Esophagus muscularis mucosa (tissue), 3 donors: ENCODE data around the gene PDK2.

Experiments
- POLR2A ChIP-seq: fragments of 450-650 bp; IDR thresholded peaks from one replicate; pipeline ENCODE4 v1.6.1; 2017; ENCODE audit warnings: antibody characterized with exemption, moderate library complexity, mild to moderate bottlenecking, low read depth
- TF ChIP-seq, protein P1 (sequence below), 3 experiments: fragments of 200-600 bp in 2 of 3; fragments of 450-650 bp in 1 of 3; sonication (generic) in 2 of 3; IDR thresholded peaks; one replicate each; pipeline ENCODE4 v1.5.1; 2017 to 2019; ENCODE audit warnings: antibody characterized with exemption in 3 of 3, mild to moderate bottlenecking in 2 of 3, moderate library complexity in 1 of 3

DNA sequence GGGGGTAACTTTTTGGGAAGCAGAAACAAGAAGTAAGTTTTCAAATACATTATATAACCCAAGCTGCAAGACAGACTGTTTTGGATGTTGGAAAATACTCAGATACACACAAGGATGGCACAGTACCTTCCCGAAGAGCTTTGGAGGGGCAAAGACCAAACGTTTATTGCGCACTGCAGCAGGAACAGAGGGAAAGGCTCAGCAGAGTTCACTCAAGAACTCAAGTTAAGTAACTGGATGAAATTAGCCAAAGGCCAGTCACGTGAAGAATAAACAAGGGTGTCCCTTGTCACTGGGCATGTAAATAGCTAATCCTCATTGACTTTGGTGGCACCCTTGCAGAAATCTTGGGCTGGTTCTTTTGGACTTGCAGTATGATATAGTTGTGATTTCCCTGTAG lies 2.8 kb downstream of the PDK2 start:
- TF ChIP-seq, protein P1, sequence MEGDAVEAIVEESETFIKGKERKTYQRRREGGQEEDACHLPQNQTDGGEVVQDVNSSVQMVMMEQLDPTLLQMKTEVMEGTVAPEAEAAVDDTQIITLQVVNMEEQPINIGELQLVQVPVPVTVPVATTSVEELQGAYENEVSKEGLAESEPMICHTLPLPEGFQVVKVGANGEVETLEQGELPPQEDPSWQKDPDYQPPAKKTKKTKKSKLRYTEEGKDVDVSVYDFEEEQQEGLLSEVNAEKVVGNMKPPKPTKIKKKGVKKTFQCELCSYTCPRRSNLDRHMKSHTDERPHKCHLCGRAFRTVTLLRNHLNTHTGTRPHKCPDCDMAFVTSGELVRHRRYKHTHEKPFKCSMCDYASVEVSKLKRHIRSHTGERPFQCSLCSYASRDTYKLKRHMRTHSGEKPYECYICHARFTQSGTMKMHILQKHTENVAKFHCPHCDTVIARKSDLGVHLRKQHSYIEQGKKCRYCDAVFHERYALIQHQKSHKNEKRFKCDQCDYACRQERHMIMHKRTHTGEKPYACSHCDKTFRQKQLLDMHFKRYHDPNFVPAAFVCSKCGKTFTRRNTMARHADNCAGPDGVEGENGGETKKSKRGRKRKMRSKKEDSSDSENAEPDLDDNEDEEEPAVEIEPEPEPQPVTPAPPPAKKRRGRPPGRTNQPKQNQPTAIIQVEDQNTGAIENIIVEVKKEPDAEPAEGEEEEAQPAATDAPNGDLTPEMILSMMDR (IDR thresholded peaks at IDR 0.05), result no peak
- TF ChIP-seq POLR2A, result no peak
